Esophagus muscularis mucosa (tissue), 3 donors: ENCODE data around the gene SELENOM.
"Not testable (repeated sequence)": the region's sequence is repeated elsewhere in the genome, so short reads cannot be mapped to it uniquely, and the experiment has no call there.

Source experiments
- POLR2A ChIP-seq: fragments of 450-650 bp; IDR thresholded peaks from one replicate; pipeline ENCODE4 v1.6.1; 2017; ENCODE audit warnings: antibody characterized with exemption, moderate library complexity, mild to moderate bottlenecking, low read depth
- TF ChIP-seq, protein P1 (sequence below), 3 experiments: fragments of 200-600 bp in 2 of 3; fragments of 450-650 bp in 1 of 3; sonication (generic) in 2 of 3; IDR thresholded peaks; one replicate each; pipeline ENCODE4 v1.5.1; 2017 to 2019; ENCODE audit warnings: antibody characterized with exemption in 3 of 3, mild to moderate bottlenecking in 2 of 3, moderate library complexity in 1 of 3

DNA sequence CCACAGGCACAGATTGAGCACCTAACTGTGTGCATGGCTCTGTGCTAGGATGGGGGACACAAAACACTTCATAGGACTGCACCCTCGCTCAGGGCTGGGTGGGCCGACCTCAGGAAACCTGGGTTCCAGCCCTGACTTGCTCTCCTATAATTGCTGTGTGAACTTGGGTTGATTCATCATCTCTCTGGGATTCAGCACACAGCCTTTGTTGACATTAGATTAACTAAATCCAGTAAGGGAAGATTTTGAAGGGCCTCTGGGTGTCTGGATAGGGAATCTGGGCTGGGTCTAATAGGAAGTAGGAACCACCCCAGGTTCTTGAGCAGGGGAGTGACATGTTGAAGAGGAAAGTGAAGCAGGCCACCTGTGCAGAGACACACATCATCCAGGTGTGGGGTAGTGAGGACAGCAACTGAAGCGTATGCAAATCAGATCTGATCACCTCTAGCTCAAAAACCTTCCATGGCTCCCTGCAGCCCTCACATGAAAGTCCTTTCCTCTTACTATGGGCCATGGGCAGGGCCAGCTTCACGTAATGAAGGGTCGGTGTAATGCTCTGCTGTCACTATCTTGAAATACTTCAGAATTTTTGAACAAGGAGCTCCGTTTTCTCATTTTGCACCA is 37.6 kb downstream of the SELENOM start:
- TF ChIP-seq POLR2A: not testable (repeated sequence)
- TF ChIP-seq, protein P1, sequence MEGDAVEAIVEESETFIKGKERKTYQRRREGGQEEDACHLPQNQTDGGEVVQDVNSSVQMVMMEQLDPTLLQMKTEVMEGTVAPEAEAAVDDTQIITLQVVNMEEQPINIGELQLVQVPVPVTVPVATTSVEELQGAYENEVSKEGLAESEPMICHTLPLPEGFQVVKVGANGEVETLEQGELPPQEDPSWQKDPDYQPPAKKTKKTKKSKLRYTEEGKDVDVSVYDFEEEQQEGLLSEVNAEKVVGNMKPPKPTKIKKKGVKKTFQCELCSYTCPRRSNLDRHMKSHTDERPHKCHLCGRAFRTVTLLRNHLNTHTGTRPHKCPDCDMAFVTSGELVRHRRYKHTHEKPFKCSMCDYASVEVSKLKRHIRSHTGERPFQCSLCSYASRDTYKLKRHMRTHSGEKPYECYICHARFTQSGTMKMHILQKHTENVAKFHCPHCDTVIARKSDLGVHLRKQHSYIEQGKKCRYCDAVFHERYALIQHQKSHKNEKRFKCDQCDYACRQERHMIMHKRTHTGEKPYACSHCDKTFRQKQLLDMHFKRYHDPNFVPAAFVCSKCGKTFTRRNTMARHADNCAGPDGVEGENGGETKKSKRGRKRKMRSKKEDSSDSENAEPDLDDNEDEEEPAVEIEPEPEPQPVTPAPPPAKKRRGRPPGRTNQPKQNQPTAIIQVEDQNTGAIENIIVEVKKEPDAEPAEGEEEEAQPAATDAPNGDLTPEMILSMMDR (IDR thresholded peaks at IDR 0.05): not testable (repeated sequence)
